Small intestine (tissue), 7 donors: ENCODE measurements around the gene HPS1. TPM values are rescaled to one million over a fixed set of nuclear protein-coding genes. Genes with fewer than 3 reads are reported as not detected.

Experiments used
- DNase-seq, 2 donors: peaks; one replicate each; pipeline versions ENCODE4 v3.0.0 to v3.0.0-alpha.2; 2013
- FAIRE-seq: peaks from 2 replicates; lab custom pipeline; 2012; peaks lifted over from hg19 to GRCh38; lab: Jason Lieb, UNC
- H3K27ac ChIP-seq, 3 donors: one replicate each; pipeline ENCODE4 v1.5.1; 2013; ENCODE audit warnings: low read length in 2 of 3, mild to moderate bottlenecking in 2 of 3, control low read depth in 1 of 3, inconsistent platforms in 1 of 3, low read depth in 1 of 3, moderate library complexity in 1 of 3
- H3K27me3 ChIP-seq, 3 donors: one replicate each; pipeline ENCODE4 v1.6.1; 2013; ENCODE audit warnings: low read length in 3 of 3, inconsistent platforms in 1 of 3; ENCODE audit not compliant: control insufficient read depth in 3 of 3, insufficient read depth in 3 of 3
- H3K36me3 ChIP-seq, 3 donors: one replicate each; pipeline ENCODE4 v1.6.1; 2013; ENCODE audit warnings: low read length in 3 of 3, inconsistent platforms in 1 of 3, low read depth in 1 of 3, mild to moderate bottlenecking in 1 of 3, moderate library complexity in 1 of 3; ENCODE audit not compliant: control insufficient read depth in 3 of 3, insufficient read depth in 2 of 3
- H3K4me1 ChIP-seq, 3 donors: one replicate each; pipeline ENCODE4 v1.6.1; 2013; ENCODE audit warnings: low read length in 2 of 3, inconsistent platforms in 1 of 3, low read depth in 1 of 3, mild to moderate bottlenecking in 1 of 3, moderate library complexity in 1 of 3; ENCODE audit not compliant: control insufficient read depth in 3 of 3, insufficient read depth in 2 of 3
- H3K4me3 ChIP-seq, 3 donors: one replicate each; pipeline ENCODE4 v1.5.1; 2013; ENCODE audit warnings: low read length in 3 of 3, control low read depth in 1 of 3, inconsistent platforms in 1 of 3, low read depth in 1 of 3, mild to moderate bottlenecking in 1 of 3, moderate library complexity in 1 of 3
- H3K9me3 ChIP-seq, 2 donors: one replicate each; pipeline ENCODE4 v1.6.1; 2013; ENCODE audit warnings: low read depth in 1 of 2, low read length in 1 of 2; ENCODE audit not compliant: control insufficient read depth in 2 of 2, insufficient read depth in 1 of 2
- WGBS, 3 donors: extraction: QIAGEN DNeasy Blood & Tissue Kit; methylation state at CpG; one replicate each; pipeline ENCODE4 v1.1.7; 2013; 5-methylcytosine and 5-hydroxymethylcytosine counted together
- polyA plus RNA-seq, 4 donors: library from polyadenylated mRNA; stranded (reverse) in 3 of 4; unstranded in 1 of 4; fragments of 200-250 nt in 3 of 4; fragments of 120-200 nt in 1 of 4; gene quantifications; one replicate each; pipeline versions ENCODE4 v1.2.1 to v1.2.3, GENCODE V29; 2013
- donor health status: healthy with polysubstance abuse.
- donor health status: control.
- donor health status: control.
- donor health status: Bipolar disorder and iron deficiency.
- donor health status: healthy.

HPS1 gene
- polyA plus RNA-seq, 4 donors, result 47.5 to 89.3 (median 79.9) TPM

- Histone ChIP-seq H3K9me3 (no peaks in the 10 kb centered on the region), H3K36me3 (no peaks in the 10 kb centered on the region), H3K4me3 (no peak overlapping the region), H3K4me1 (peaks cover 0 to 14% (median 3%) of the 10 kb centered on the region in 3 donors), H3K27ac (peak overlapping the region in 2 of 3 donors; percentile 64 to 67), H3K27me3 (peaks cover 0 to 3% (median 0%) of the 10 kb centered on the region in 3 donors)
- peak; percentile 94 for DNase-seq
- WGBS, 3 donors, result 43 to 60% (median 45%) methylated on average over 3 of the region's 3 CpGs
- FAIRE-seq, result no peak
These were observed 14.2 kb upstream of the HPS1 start for GRCh38 chr10:98460837-98461499.

GRCh38 chr10:98458809-98459784 lies 12.4 kb upstream of the HPS1 start:
- Histone ChIP-seq H3K27ac (no peak overlapping the region), H3K36me3 (no peaks in the 10 kb centered on the region), H3K27me3 (peaks cover 0 to 3% (median 0%) of the 10 kb centered on the region in 3 donors), H3K4me1 (peaks cover 0 to 14% (median 3%) of the 10 kb centered on the region in 3 donors), H3K4me3 (no peak overlapping the region), H3K9me3 (no peaks in the 10 kb centered on the region)
- DNase-seq (no peak), FAIRE-seq (no peak)
- WGBS, 3 donors, result 86 to 93% (median 89%) methylated on average over 15 of the region's 15 CpGs

GRCh38 chr10:98457721-98458120 lies 11.0 kb upstream of the HPS1 start:
- 45 to 64% (median 56%) methylated on average over 8 of the region's 8 CpGs for WGBS, 3 donors
- Histone ChIP-seq H3K4me1 (peaks cover 0 to 14% (median 3%) of the 10 kb centered on the region in 3 donors), H3K4me3 (no peak overlapping the region), H3K9me3 (no peaks in the 10 kb centered on the region), H3K27me3 (peaks cover 0 to 3% (median 0%) of the 10 kb centered on the region in 3 donors), H3K36me3 (no peaks in the 10 kb centered on the region), H3K27ac (no peak overlapping the region)
- no peak for FAIRE-seq
- no peak for DNase-seq

GRCh38 chr10:98456686-98457482 lies 10.1 kb upstream of the HPS1 start:
- Histone ChIP-seq H3K36me3 (no peaks in the 10 kb centered on the region), H3K9me3 (no peaks in the 10 kb centered on the region), H3K27me3 (peaks cover 0 to 3% (median 0%) of the 10 kb centered on the region in 3 donors), H3K4me3 (no peak overlapping the region), H3K27ac (no peak overlapping the region), H3K4me1 (peaks cover 0 to 14% (median 3%) of the 10 kb centered on the region in 3 donors)
- FAIRE-seq (no peak), DNase-seq (no peak)
- WGBS, 3 donors, result 72 to 81% (median 76%) methylated on average over 12 of the region's 12 CpGs

GRCh38 chr10:98456043-98456570 lies 9.4 kb upstream of the HPS1 start:
- DNase-seq (no peak), FAIRE-seq (no peak)
- H3K4me3 ChIP-seq, result no peak overlapping the region
- H3K36me3 ChIP-seq, result no peaks in the 10 kb centered on the region
- no peak overlapping the region for H3K27ac ChIP-seq
- H3K27me3 ChIP-seq, result peaks cover 0 to 3% (median 0%) of the 10 kb centered on the region in 3 donors
- H3K4me1 ChIP-seq, result peaks cover 0 to 12% (median 2%) of the 10 kb centered on the region in 3 donors
- 90 to 95% (median 94%) methylated on average over 4 of the region's 4 CpGs for WGBS, 3 donors
- H3K9me3 ChIP-seq, result no peaks in the 10 kb centered on the region

- peaks cover 0 to 3% (median 0%) of the 10 kb centered on the region in 3 donors for H3K27me3 ChIP-seq
- no peaks in the 10 kb centered on the region for H3K9me3 ChIP-seq
- WGBS, 3 donors, result 80 to 81% (median 81%) methylated on average over 2 of the region's 2 CpGs
- no peak overlapping the region for H3K4me3 ChIP-seq
- no peaks in the 10 kb centered on the region for H3K36me3 ChIP-seq
- H3K4me1 ChIP-seq, result no peaks in the 10 kb centered on the region
- DNase-seq (no peak), FAIRE-seq (no peak)
- no peak overlapping the region for H3K27ac ChIP-seq
These were observed 7.0 kb upstream of the HPS1 start for GRCh38 chr10:98453729-98454128.

- H3K27ac ChIP-seq, result no peak overlapping the region
- 14 to 62% (median 35%) methylated on average over 1 of the region's 1 CpG for WGBS, 3 donors
- H3K27me3 ChIP-seq, result no peaks in the 10 kb centered on the region
- FAIRE-seq (no peak), DNase-seq (peak; percentile 25 to 28)
- H3K36me3 ChIP-seq, result no peaks in the 10 kb centered on the region
- no peaks in the 10 kb centered on the region for H3K9me3 ChIP-seq
- peaks cover 0 to 6% (median 0%) of the 10 kb centered on the region in 3 donors for H3K4me1 ChIP-seq
- no peak overlapping the region for H3K4me3 ChIP-seq
These were observed 3.9 kb upstream of the HPS1 start for GRCh38 chr10:98450618-98451017.
